HG03571 (cell line): ENCODE measurements around the gene MRPL52.

Source experiments
- ATAC-seq: cut with Tn5 transposase; IDR thresholded peaks from one replicate; pipeline ENCODE4 v1.9.1; 2021; ENCODE audit not compliant: unreplicated experiment

The MRPL52 gene

GRCh38 chr14:22878271-22879246 lies 48.9 kb downstream of the MRPL52 start:
- no peak for ATAC-seq

- ATAC-seq = no peak
Measured at GRCh38 chr14:22882064-22882463, 52.4 kb downstream of the MRPL52 start.

- no peak for ATAC-seq
Measured at GRCh38 chr14:22882529-22883172, 53.0 kb downstream of the MRPL52 start.

GRCh38 chr14:22883173-22883976 lies 53.7 kb downstream of the MRPL52 start, which contains the start of gene REM2:
REM2 (plus strand) TSS chr14:22883222; CDS start chr14:22883288, 66 bp downstream.
- no peak for ATAC-seq

- ATAC-seq = no peak
Measured at GRCh38 chr14:22884076-22884737, 54.5 kb downstream of the MRPL52 start.
